Skeletal muscle cell (primary cell): Measurements from ENCODE around the gene KCTD17.
A peak's percentile ranks its signal among the peaks of the same experiment; 100 is the strongest.

Source experiments
- DNase-seq: peaks from one replicate; pipeline ENCODE4 v3.0.0-alpha.2; 2010; ENCODE audit warnings: low read depth
- H3K4me3 ChIP-seq: 2 replicates; pipeline ENCODE4 v1.5.1; 2011; ENCODE audit warnings: low read depth, mild to moderate bottlenecking, control low read depth, low read length, moderate library complexity

Gene KCTD17

GRCh38 chr22:37051391-37052385 lies at the start of gene KCTD17:
Gene KCTD17 (plus strand): TSS chr22:37051742. CDS start chr22:37051761, 19 bp downstream.
- peak within 1 kb of the TSS; percentile 68 for H3K4me3 ChIP-seq
- DNase-seq: no peak

- no peak for DNase-seq
- no peak overlapping the region for H3K4me3 ChIP-seq
These were observed 49.7 kb upstream of the KCTD17 start for GRCh38 chr22:37001826-37002225.

- no peak for DNase-seq
- no peak overlapping the region for H3K4me3 ChIP-seq
These were observed 48.9 kb upstream of the KCTD17 start for GRCh38 chr22:37002633-37003032.

GRCh38 chr22:37007651-37008050 lies 43.9 kb upstream of the KCTD17 start:
- DNase-seq: no peak
- no peak overlapping the region for H3K4me3 ChIP-seq

GRCh38 chr22:37008365-37008764 lies 43.2 kb upstream of the KCTD17 start:
- DNase-seq: no peak
- no peak overlapping the region for H3K4me3 ChIP-seq

GRCh38 chr22:37009490-37009889 lies 42.1 kb upstream of the KCTD17 start:
- H3K4me3 ChIP-seq: no peak overlapping the region
- no peak for DNase-seq

GRCh38 chr22:37010174-37010573 lies 41.4 kb upstream of the KCTD17 start:
- no peak for DNase-seq
- H3K4me3 ChIP-seq: no peak overlapping the region

GRCh38 chr22:37010976-37011375 lies 40.6 kb upstream of the KCTD17 start:
- no peak for DNase-seq

GRCh38 chr22:37011472-37011871 lies 40.1 kb upstream of the KCTD17 start:
- DNase-seq: no peak
- H3K4me3 ChIP-seq: no peak overlapping the region

More at GRCh38 chr22:37010976-37011375, 40.6 kb upstream of the KCTD17 start:
- no peak overlapping the region for H3K4me3 ChIP-seq

GRCh38 chr22:37012262-37012904 lies 39.2 kb upstream of the KCTD17 start:
- no peak overlapping the region for H3K4me3 ChIP-seq
- DNase-seq: no peak

- H3K4me3 ChIP-seq: no peak overlapping the region
- no peak for DNase-seq
These were observed 38.6 kb upstream of the KCTD17 start for GRCh38 chr22:37012956-37013355.

- no peak overlapping the region for H3K4me3 ChIP-seq
- no peak for DNase-seq
These were observed 37.1 kb upstream of the KCTD17 start for GRCh38 chr22:37014415-37014806.

- H3K4me3 ChIP-seq: no peak overlapping the region
- DNase-seq: no peak
These were observed 36.5 kb upstream of the KCTD17 start for GRCh38 chr22:37014835-37015586.

- H3K4me3 ChIP-seq: no peak overlapping the region
- no peak for DNase-seq
These were observed 36.0 kb upstream of the KCTD17 start for GRCh38 chr22:37015587-37015878.

- no peak for DNase-seq
These were observed 35.2 kb upstream of the KCTD17 start for GRCh38 chr22:37016134-37016910.

GRCh38 chr22:37017356-37017755 lies 34.2 kb upstream of the KCTD17 start:
- no peak overlapping the region for H3K4me3 ChIP-seq
- no peak for DNase-seq

More at GRCh38 chr22:37016134-37016910, 35.2 kb upstream of the KCTD17 start:
- H3K4me3 ChIP-seq: no peak overlapping the region

- peak overlapping the region; percentile 77 for H3K4me3 ChIP-seq
- no peak for DNase-seq
These were observed 33.3 kb upstream of the KCTD17 start for GRCh38 chr22:37018086-37018814.

- peak overlapping the region; percentile 77 for H3K4me3 ChIP-seq
- DNase-seq: no peak
These were observed 32.7 kb upstream of the KCTD17 start for GRCh38 chr22:37018815-37019308.
